Measurements from ENCODE around the gene ADAP2. TPM values are rescaled to one million over a fixed set of nuclear protein-coding genes. Genes with fewer than 3 reads are reported as not detected.

Gene ADAP2
- total RNA-seq, 2 experiments from 2014 or later = 1.0 to 1.3 TPM

Other genes starting within 250 kb of the ADAP2 start
- 10 to 100 TPM; 48.1 to 48.5 TPM for gene CRLF3, start 97.3 kb upstream of the ADAP2 start, total RNA-seq
- gene ATAD5, start 90.0 kb upstream of the ADAP2 start, total RNA-seq = 10 to 100 TPM; 30.0 to 32.9 TPM
- gene TEFM, start 15.7 kb upstream of the ADAP2 start, total RNA-seq = 10 to 100 TPM in 1 of 2 experiments, 1 to 10 TPM in 1; 9.7 to 11.4 TPM
- 1 to 10 TPM; 7.3 to 8.5 TPM for gene RNF135, start 49.1 kb downstream of the ADAP2 start, total RNA-seq
- 10 to 100 TPM; 26.5 to 27.0 TPM for gene NF1, start 173.0 kb downstream of the ADAP2 start, total RNA-seq

Data from activated CD4-positive, alpha-beta memory T cell treated with anti-CD3 and anti-CD28 coated beads for 36 hours (primary cell).